Activated naive CD4-positive, alpha-beta T cell treated with anti-CD3 and anti-CD28 coated beads, Interleukin-2, amount 10 ng/mL, durations not matched to agents 7 days and 5 days (primary cell): Measurements from ENCODE around the gene PHLDA2.
A peak's percentile ranks its signal among the peaks of the same experiment; 100 is the strongest.

Experiments used
- CTCF ChIA-PET: fragments of 350-600 bp; sonication (Branson Sonifier 250); formaldehyde crosslinking; loops from one replicate; lab custom pipeline; 2021; ENCODE audit warnings: antibody characterized with exemption; lab: Charles Lee
- DNase-seq: peaks from one replicate; pipeline ENCODE4 v3.0.0-alpha.2; 2020
- H3K27ac Mint-ChIP-seq: one replicate; pipeline ENCODE4 v1.8.0; 2021; ENCODE audit warnings: mild to moderate bottlenecking, moderate library complexity, mixed read lengths
- H3K27me3 Mint-ChIP-seq: one replicate; pipeline ENCODE4 v1.8.0; 2021; ENCODE audit warnings: mild to moderate bottlenecking, mixed read lengths
- H3K36me3 Mint-ChIP-seq: one replicate; pipeline ENCODE4 v1.8.0; 2021; ENCODE audit warnings: mixed read lengths
- H3K4me1 Mint-ChIP-seq: one replicate; pipeline ENCODE4 v1.8.0; 2021; ENCODE audit warnings: mixed read lengths
- H3K4me3 Mint-ChIP-seq: one replicate; pipeline ENCODE4 v1.8.0; 2021; ENCODE audit warnings: mild to moderate bottlenecking, moderate library complexity, mixed read lengths
- H3K9me3 Mint-ChIP-seq: one replicate; pipeline ENCODE4 v1.8.0; 2021; ENCODE audit warnings: mixed read lengths

The PHLDA2 gene, protein sequence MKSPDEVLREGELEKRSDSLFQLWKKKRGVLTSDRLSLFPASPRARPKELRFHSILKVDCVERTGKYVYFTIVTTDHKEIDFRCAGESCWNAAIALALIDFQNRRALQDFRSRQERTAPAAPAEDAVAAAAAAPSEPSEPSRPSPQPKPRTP

DNA sequence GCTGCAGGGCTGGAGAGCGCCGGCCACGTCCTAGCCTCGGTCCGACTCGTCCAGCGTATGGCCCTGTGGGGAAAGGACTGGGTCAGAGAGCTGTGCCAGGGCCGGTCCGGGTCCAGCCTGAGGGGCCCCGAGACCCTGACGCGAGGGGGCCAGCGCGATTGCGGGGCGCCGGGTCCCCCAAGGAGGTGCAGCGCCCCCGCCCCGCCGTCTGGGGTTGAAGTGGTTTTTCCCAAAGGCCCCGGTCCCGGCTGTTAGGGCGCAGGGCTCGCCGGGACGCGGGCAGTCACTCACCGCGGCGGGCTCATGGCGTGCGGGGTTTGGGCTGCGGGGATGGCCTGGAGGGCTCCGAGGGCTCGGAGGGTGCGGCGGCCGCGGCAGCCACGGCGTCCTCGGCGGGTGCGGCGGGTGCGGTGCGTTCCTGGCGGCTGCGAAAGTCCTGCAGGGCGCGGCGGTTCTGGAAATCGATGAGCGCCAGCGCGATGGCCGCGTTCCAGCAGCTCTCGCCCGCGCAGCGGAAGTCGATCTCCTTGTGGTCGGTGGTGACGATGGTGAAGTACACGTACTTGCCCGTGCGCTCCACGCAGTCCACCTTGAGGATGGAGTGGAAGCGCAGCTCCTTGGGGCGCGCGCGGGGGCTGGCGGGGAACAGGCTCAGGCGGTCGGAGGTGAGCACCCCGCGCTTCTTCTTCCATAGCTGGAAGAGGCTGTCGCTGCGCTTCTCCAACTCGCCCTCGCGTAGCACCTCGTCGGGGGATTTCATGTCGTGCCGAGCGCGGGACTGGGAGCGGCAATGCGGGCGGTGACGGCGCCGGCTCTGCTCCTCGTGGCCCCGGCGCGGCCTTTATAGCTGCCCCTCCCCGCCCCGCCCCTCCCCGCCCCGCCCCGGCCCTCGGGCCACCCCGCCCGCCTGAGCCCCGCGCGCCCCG, at the start of gene PHLDA2:
TSS of gene PHLDA2 (minus strand) at position 816 of the 926 bp plus-strand sequence. CDS start at position 760, 56 bp downstream.
- peak; percentile 74 for DNase-seq
- Mint-ChIP-seq H3K4me3 (peak within 1 kb of the TSS; percentile 71), H3K27ac (no peak within 1 kb of the TSS), H3K27me3 (peaks cover 80% of the 10 kb centered on the region), H3K4me1 (peaks cover 38% of the 10 kb centered on the region), H3K9me3 (no peaks in the 10 kb centered on the region), H3K36me3 (no peaks in the 10 kb centered on the region)
- CTCF ChIA-PET: interaction anchor here (0.8 to 5.4 kb wide), 13 partner anchors 13 to 398 kb away, joined by 3 to 50 read pairs (median 5); a partner anchor contains a TSS

DNA sequence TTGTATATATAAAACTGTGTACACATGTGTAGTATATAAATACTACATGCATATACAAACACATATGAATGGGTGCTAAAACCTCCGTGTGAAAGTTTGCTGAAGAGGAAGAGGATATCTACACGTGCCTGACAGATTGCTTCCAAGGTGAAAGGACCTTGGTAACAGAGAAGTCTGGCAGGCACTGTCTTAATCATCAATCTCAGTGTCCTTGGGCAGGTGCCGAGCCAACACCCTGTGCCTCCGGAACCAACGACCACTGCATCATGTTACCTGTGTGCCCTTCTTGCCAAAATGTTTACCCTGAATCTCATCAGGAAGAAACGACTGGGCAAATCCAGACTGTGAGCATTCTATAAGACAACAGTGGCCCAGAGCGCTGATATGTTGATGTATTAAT, 47.9 kb upstream of the PHLDA2 start:
- H3K4me1 Mint-ChIP-seq: peaks cover 33% of the 10 kb centered on the region
- no peak overlapping the region for H3K27ac Mint-ChIP-seq
- peaks cover 59% of the 10 kb centered on the region for H3K36me3 Mint-ChIP-seq
- CTCF ChIA-PET: interaction anchor here (3.1 to 3.7 kb wide), 3 partner anchors 14 to 61 kb away, joined by 13 to 60 read pairs (median 18); partner anchors contain the start of gene NAP1L4
- no peaks in the 10 kb centered on the region for H3K27me3 Mint-ChIP-seq
- H3K9me3 Mint-ChIP-seq: no peaks in the 10 kb centered on the region
- no peak overlapping the region for H3K4me3 Mint-ChIP-seq
- DNase-seq: no peak

GRCh38 chr11:2976294-2977063, 47.3 kb upstream of the PHLDA2 start:
- Mint-ChIP-seq H3K9me3 (no peaks in the 10 kb centered on the region), H3K4me3 (no peak overlapping the region), H3K36me3 (peaks cover 59% of the 10 kb centered on the region), H3K4me1 (peaks cover 27% of the 10 kb centered on the region), H3K27me3 (no peaks in the 10 kb centered on the region), H3K27ac (peak overlapping the region; percentile 56)
- CTCF ChIA-PET: interaction anchor here (0.7 to 3.7 kb wide), 17 partner anchors 10 to 114 kb away, joined by 3 to 60 read pairs (median 5); partner anchors contain the start of genes CARS1 and NAP1L4
- DNase-seq: no peak

GRCh38 chr11:2975594-2975993, 46.4 kb upstream of the PHLDA2 start:
- CTCF ChIA-PET: interaction anchor here (0.6 to 3.7 kb wide), 19 partner anchors 8 to 115 kb away, joined by 3 to 60 read pairs (median 4); partner anchors contain the start of genes CARS1 and NAP1L4
- Mint-ChIP-seq H3K27me3 (no peaks in the 10 kb centered on the region), H3K27ac (peak overlapping the region; percentile 37), H3K9me3 (no peaks in the 10 kb centered on the region), H3K4me1 (peaks cover 27% of the 10 kb centered on the region), H3K4me3 (no peak overlapping the region), H3K36me3 (peaks cover 65% of the 10 kb centered on the region)
- peak; percentile 65 for DNase-seq

GRCh38 chr11:2974272-2974671, 45.1 kb upstream of the PHLDA2 start:
- no peak overlapping the region for H3K27ac Mint-ChIP-seq
- CTCF ChIA-PET: interaction anchor here (1.3 to 3.7 kb wide), 7 partner anchors 17 to 116 kb away, joined by 3 to 60 read pairs (median 18); partner anchors contain the start of gene NAP1L4
- no peak overlapping the region for H3K4me3 Mint-ChIP-seq
- peaks cover 25% of the 10 kb centered on the region for H3K4me1 Mint-ChIP-seq
- H3K36me3 Mint-ChIP-seq: peaks cover 74% of the 10 kb centered on the region
- H3K9me3 Mint-ChIP-seq: no peaks in the 10 kb centered on the region
- no peaks in the 10 kb centered on the region for H3K27me3 Mint-ChIP-seq
- DNase-seq: no peak

- CTCF ChIA-PET: interaction anchor here (1.3 kb wide), 2 partner anchors 13 to 38 kb away, joined by 3 read pairs; no protein-coding TSS in a partner anchor
- H3K27me3 Mint-ChIP-seq: no peaks in the 10 kb centered on the region
- no peak for DNase-seq
- peaks cover 81% of the 10 kb centered on the region for H3K36me3 Mint-ChIP-seq
- peaks cover 10% of the 10 kb centered on the region for H3K4me1 Mint-ChIP-seq
- no peak overlapping the region for H3K27ac Mint-ChIP-seq
- no peaks in the 10 kb centered on the region for H3K9me3 Mint-ChIP-seq
- no peak overlapping the region for H3K4me3 Mint-ChIP-seq
These were observed 39.2 kb upstream of the PHLDA2 start for GRCh38 chr11:2968341-2968900.

DNA sequence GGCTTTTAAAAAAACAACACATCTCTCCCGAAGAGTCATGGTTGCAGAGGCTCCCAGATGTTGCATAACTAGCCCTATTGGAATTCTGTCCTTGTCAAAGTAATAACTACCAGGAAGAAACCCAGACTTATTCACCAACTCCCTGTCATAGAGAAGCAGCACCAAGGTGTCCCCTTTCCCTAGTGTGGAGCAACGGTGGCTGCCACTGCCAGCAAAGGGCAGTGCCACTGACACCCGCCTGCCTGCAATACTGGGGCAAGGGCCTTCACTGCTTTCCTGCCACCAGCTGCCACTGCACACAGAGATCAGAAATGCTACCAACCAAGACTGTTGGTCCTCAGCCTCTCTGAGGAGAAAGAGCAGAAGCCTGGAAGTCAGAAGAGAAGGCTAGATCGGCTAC, 35.6 kb upstream of the PHLDA2 start:
- CTCF ChIA-PET: interaction anchor here (2.1 kb wide), 1 partner anchor 56 kb away, joined by 7 read pairs; no protein-coding TSS in a partner anchor
- Mint-ChIP-seq H3K36me3 (peaks cover 85% of the 10 kb centered on the region), H3K27me3 (no peaks in the 10 kb centered on the region), H3K4me1 (peaks cover 21% of the 10 kb centered on the region), H3K9me3 (no peaks in the 10 kb centered on the region), H3K27ac (no peak overlapping the region), H3K4me3 (no peak overlapping the region)
- DNase-seq: no peak

- peaks cover 21% of the 10 kb centered on the region for H3K4me1 Mint-ChIP-seq
- no peak for DNase-seq
- H3K4me3 Mint-ChIP-seq: no peak overlapping the region
- CTCF ChIA-PET: interaction anchor here (0.8 to 1.3 kb wide), 3 partner anchors 11 to 57 kb away, joined by 3 read pairs; no protein-coding TSS in a partner anchor
- H3K27ac Mint-ChIP-seq: no peak overlapping the region
- peaks cover 87% of the 10 kb centered on the region for H3K36me3 Mint-ChIP-seq
- H3K27me3 Mint-ChIP-seq: no peaks in the 10 kb centered on the region
- no peaks in the 10 kb centered on the region for H3K9me3 Mint-ChIP-seq
These were observed 34.5 kb upstream of the PHLDA2 start for GRCh38 chr11:2963761-2964160.

GRCh38 chr11:2963112-2963754, 34.0 kb upstream of the PHLDA2 start:
- peaks cover 87% of the 10 kb centered on the region for H3K36me3 Mint-ChIP-seq
- no peaks in the 10 kb centered on the region for H3K27me3 Mint-ChIP-seq
- CTCF ChIA-PET: interaction anchor here (0.8 to 1.3 kb wide), 3 partner anchors 10 to 57 kb away, joined by 3 read pairs; no protein-coding TSS in a partner anchor
- H3K9me3 Mint-ChIP-seq: no peaks in the 10 kb centered on the region
- H3K4me3 Mint-ChIP-seq: no peak overlapping the region
- no peak for DNase-seq
- H3K27ac Mint-ChIP-seq: peak overlapping the region; percentile 74
- peaks cover 19% of the 10 kb centered on the region for H3K4me1 Mint-ChIP-seq

GRCh38 chr11:2961080-2961479, 31.9 kb upstream of the PHLDA2 start:
- CTCF ChIA-PET: interaction anchor here (0.5 to 1.3 kb wide), 3 partner anchors 69 to 380 kb away, joined by 3 read pairs; no protein-coding TSS in a partner anchor
- Mint-ChIP-seq H3K4me1 (peaks cover 19% of the 10 kb centered on the region), H3K27me3 (no peaks in the 10 kb centered on the region), H3K27ac (peak overlapping the region; percentile 58), H3K4me3 (no peak overlapping the region), H3K36me3 (peaks cover 84% of the 10 kb centered on the region), H3K9me3 (no peaks in the 10 kb centered on the region)
- no peak for DNase-seq

- peaks cover 19% of the 10 kb centered on the region for H3K4me1 Mint-ChIP-seq
- H3K9me3 Mint-ChIP-seq: no peaks in the 10 kb centered on the region
- CTCF ChIA-PET: interaction anchor here (1.2 kb wide), 1 partner anchor 427 kb away, joined by 3 read pairs; no protein-coding TSS in a partner anchor
- no peaks in the 10 kb centered on the region for H3K27me3 Mint-ChIP-seq
- H3K36me3 Mint-ChIP-seq: peaks cover 86% of the 10 kb centered on the region
- no peak overlapping the region for H3K4me3 Mint-ChIP-seq
- no peak overlapping the region for H3K27ac Mint-ChIP-seq
- no peak for DNase-seq
These were observed 30.9 kb upstream of the PHLDA2 start for GRCh38 chr11:2960139-2960538.

GRCh38 chr11:2958251-2958650, 29.0 kb upstream of the PHLDA2 start:
- no peak overlapping the region for H3K27ac Mint-ChIP-seq
- CTCF ChIA-PET: no interaction called here
- H3K4me3 Mint-ChIP-seq: no peak overlapping the region
- no peak for DNase-seq
- H3K27me3 Mint-ChIP-seq: no peaks in the 10 kb centered on the region
- H3K36me3 Mint-ChIP-seq: peaks cover 85% of the 10 kb centered on the region
- no peaks in the 10 kb centered on the region for H3K9me3 Mint-ChIP-seq
- H3K4me1 Mint-ChIP-seq: peaks cover 19% of the 10 kb centered on the region
